ENCODE results near the gene RBFOX1.

The RBFOX1 gene

GRCh38 chr16:7628981-7629380 is 296.3 kb downstream of the RBFOX1 start:
- no peak for ATAC-seq (ENCODE audit: low read depth)
- no peak for TF ChIP-seq CTCF (IDR thresholded peaks at IDR 0.05; ENCODE audit: poor library complexity, severe bottlenecking)
- Histone ChIP-seq H3K4me3 (ENCODE audit: severe bottlenecking) (no peak overlapping the region), H3K4me1 (ENCODE audit: insufficient read depth, poor library complexity, severe bottlenecking) (no peaks in the 10 kb centered on the region), H3K36me3 (ENCODE audit: low read depth) (no peaks in the 10 kb centered on the region), H3K9me3 (ENCODE audit: severe bottlenecking) (no peaks in the 10 kb centered on the region), H3K27ac (ENCODE audit: poor library complexity, severe bottlenecking) (no peak overlapping the region), H3K27me3 (ENCODE audit: insufficient read depth, poor library complexity, severe bottlenecking) (no peaks in the 10 kb centered on the region)
- DNase-seq (ENCODE audit: low spot score) = no peak

DNA sequence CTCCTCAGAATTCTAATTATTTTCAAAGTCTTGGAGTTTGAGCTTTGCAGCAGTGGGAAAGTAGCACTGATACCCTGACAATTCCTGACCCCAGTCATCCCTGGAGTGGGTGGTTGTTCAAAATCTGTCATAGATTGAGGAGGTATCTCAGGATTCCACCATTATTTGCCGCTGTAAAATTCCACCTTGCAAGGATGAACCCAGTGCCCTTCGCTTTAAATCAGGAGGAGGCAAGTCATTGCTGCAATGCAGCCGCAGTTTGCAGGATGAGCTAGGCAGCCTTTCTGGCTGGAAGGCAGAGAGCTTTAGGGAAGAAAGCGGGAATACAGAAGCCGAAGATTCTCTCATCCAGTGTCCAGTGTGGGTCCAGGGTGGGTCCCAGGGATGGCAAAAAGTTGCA is 296.9 kb downstream of the RBFOX1 start:
- Histone ChIP-seq H3K9me3 (ENCODE audit: severe bottlenecking) (no peaks in the 10 kb centered on the region), H3K27me3 (ENCODE audit: insufficient read depth, poor library complexity, severe bottlenecking) (no peaks in the 10 kb centered on the region), H3K4me3 (ENCODE audit: severe bottlenecking) (no peak overlapping the region), H3K4me1 (ENCODE audit: insufficient read depth, poor library complexity, severe bottlenecking) (no peaks in the 10 kb centered on the region), H3K36me3 (ENCODE audit: low read depth) (no peaks in the 10 kb centered on the region), H3K27ac (ENCODE audit: poor library complexity, severe bottlenecking) (no peak overlapping the region)
- DNase-seq (ENCODE audit: low spot score) (no peak), ATAC-seq (ENCODE audit: low read depth) (no peak)
- no peak for TF ChIP-seq CTCF (IDR thresholded peaks at IDR 0.05; ENCODE audit: poor library complexity, severe bottlenecking)

DNA sequence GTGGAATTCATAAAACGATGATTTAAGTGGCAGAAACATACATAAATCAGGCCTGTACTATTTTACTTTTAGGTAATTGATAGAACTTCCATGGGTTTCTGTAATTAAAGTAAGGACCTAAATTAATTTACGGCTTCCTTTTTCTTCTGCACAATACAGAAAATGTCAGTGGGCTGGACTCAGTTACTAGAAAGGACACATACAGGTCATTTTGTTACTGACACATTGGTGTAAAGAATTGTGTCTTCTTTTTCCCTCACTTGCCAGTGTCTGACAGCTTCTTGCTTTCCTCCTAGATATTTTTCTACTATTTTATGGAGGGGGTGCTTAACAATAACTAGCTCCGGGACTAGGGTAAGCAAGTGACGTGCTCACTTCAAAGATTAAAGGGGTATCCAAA is 304.8 kb downstream of the RBFOX1 start:
- TF ChIP-seq CTCF (IDR thresholded peaks at IDR 0.05; ENCODE audit: poor library complexity, severe bottlenecking) = no peak
- Histone ChIP-seq H3K9me3 (ENCODE audit: severe bottlenecking) (no peaks in the 10 kb centered on the region), H3K27ac (ENCODE audit: poor library complexity, severe bottlenecking) (no peak overlapping the region), H3K4me1 (ENCODE audit: insufficient read depth, poor library complexity, severe bottlenecking) (no peaks in the 10 kb centered on the region), H3K4me3 (ENCODE audit: severe bottlenecking) (no peak overlapping the region), H3K36me3 (ENCODE audit: low read depth) (no peaks in the 10 kb centered on the region), H3K27me3 (ENCODE audit: insufficient read depth, poor library complexity, severe bottlenecking) (no peaks in the 10 kb centered on the region)
- ATAC-seq (ENCODE audit: low read depth) = no peak
- DNase-seq (ENCODE audit: low spot score) = no peak

DNA sequence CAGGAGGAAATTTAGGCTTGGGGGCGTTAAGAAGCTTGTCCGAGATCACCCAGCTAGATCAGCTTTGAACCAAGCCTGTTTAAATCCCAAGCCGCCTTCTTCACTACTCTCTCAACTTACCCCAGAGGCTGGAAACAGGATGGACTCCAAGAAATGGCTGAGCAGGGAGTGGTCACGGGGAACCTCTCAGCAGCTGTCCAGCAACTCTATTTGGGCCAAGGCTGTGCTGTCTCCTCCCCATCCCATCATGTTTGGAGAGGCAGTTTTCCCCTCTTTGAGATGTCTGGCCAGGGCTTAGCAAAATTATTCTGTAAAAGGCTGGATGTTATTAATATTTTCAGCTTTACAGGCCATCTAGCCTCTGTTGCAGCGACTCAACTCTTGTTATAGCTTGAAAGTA is 305.7 kb downstream of the RBFOX1 start:
- H3K27ac ChIP-seq (ENCODE audit: poor library complexity, severe bottlenecking) = no peak overlapping the region
- no peak overlapping the region for H3K4me3 ChIP-seq (ENCODE audit: severe bottlenecking)
- H3K4me1 ChIP-seq (ENCODE audit: insufficient read depth, poor library complexity, severe bottlenecking) = no peaks in the 10 kb centered on the region
- no peaks in the 10 kb centered on the region for H3K9me3 ChIP-seq (ENCODE audit: severe bottlenecking)
- H3K36me3 ChIP-seq (ENCODE audit: low read depth) = no peaks in the 10 kb centered on the region
- ATAC-seq (ENCODE audit: low read depth) = no peak
- no peaks in the 10 kb centered on the region for H3K27me3 ChIP-seq (ENCODE audit: insufficient read depth, poor library complexity, severe bottlenecking)
- DNase-seq (ENCODE audit: low spot score) = no peak
- TF ChIP-seq CTCF (IDR thresholded peaks at IDR 0.05; ENCODE audit: poor library complexity, severe bottlenecking) = no peak

DNA sequence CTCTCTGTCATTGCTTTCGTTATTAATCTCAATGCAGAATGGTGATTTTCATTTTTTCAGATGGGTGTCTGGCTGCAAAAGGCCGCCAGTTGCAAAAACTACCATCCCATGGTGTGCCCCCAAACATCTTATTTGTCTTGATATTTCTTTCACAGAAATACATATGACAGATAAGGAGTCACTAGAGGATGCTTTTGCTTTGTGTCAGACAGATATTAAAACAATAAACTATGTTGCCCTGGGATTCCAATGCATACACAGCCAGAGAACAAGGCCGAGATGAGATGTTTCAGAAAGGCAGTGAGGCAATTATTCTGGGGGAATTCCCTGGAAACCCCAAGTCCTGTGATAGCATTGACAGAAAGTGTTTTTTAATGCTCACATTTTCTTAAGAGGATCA is 307.7 kb downstream of the RBFOX1 start:
- no peaks in the 10 kb centered on the region for H3K27me3 ChIP-seq (ENCODE audit: insufficient read depth, poor library complexity, severe bottlenecking)
- no peak overlapping the region for H3K4me3 ChIP-seq (ENCODE audit: severe bottlenecking)
- H3K27ac ChIP-seq (ENCODE audit: poor library complexity, severe bottlenecking) = no peak overlapping the region
- H3K4me1 ChIP-seq (ENCODE audit: insufficient read depth, poor library complexity, severe bottlenecking) = no peaks in the 10 kb centered on the region
- H3K9me3 ChIP-seq (ENCODE audit: severe bottlenecking) = no peaks in the 10 kb centered on the region
- no peak for TF ChIP-seq CTCF (IDR thresholded peaks at IDR 0.05; ENCODE audit: poor library complexity, severe bottlenecking)
- no peak for DNase-seq (ENCODE audit: low spot score)
- H3K36me3 ChIP-seq (ENCODE audit: low read depth) = no peaks in the 10 kb centered on the region
- ATAC-seq (ENCODE audit: low read depth) = no peak

Measured in RWPE2 (cell line).